ENCODE measurements around the gene MEX3A. TPM values are rescaled to one million over a fixed set of nuclear protein-coding genes. Genes with fewer than 3 reads are reported as not detected.

The MEX3A gene
- total RNA-seq, 3 donors from 2014 or later (not counting 1 experiment from before 2014, with no cell fraction given) = 0.05 to 0.16 (median 0.14) TPM

- TF ChIP-seq CTCF (IDR thresholded peaks at IDR 0.05) = no peak
- Mint-ChIP-seq H3K4me1 (peaks cover 11 to 43% of the 10 kb centered on the region in 2 donors), H3K27ac (peak overlapping the region; percentile 96 to 99), H3K9me3 (no peaks in the 10 kb centered on the region), H3K27me3 (ENCODE audit: low read depth in 2 of 2) (peaks cover 0 to 7% of the 10 kb centered on the region in 2 donors), H3K4me3 (peak overlapping the region; percentile 74), H3K36me3 (no peaks in the 10 kb centered on the region)
- intact Hi-C loops (cut with micrococcal nuclease) = loop anchor here (1.0 to 2.0 kb wide), 3 partner anchors 7 to 20 kb away; partner anchors contain the start of gene LMNA
- Histone ChIP-seq H3K4me1 (ENCODE audit: control insufficient read depth, insufficient read depth, low read length) (peaks cover 40% of the 10 kb centered on the region), H3K36me3 (ENCODE audit: control insufficient read depth, insufficient read depth, low read length) (no peaks in the 10 kb centered on the region), H3K27ac (ENCODE audit: low read length) (peak overlapping the region; percentile 94), H3K9me3 (ENCODE audit: control insufficient read depth, insufficient read depth, low read length) (no peaks in the 10 kb centered on the region), H3K27me3 (ENCODE audit: control insufficient read depth, insufficient read depth, low read length) (peaks cover 4% of the 10 kb centered on the region), H3K4me3 (ENCODE audit: low read length) (no peak overlapping the region)
- no peak for DNase-seq
- ATAC-seq = peak in 1 of 3 donors; percentile 18
- 76% methylated on average over 10 of the region's 14 CpGs for WGBS (ENCODE audit: insufficient coverage)
Observed at GRCh38 chr1:156106624-156107488, 24.6 kb upstream of the MEX3A start.

GRCh38 chr1:156104861-156105832 is 22.9 kb upstream of the MEX3A start:
- Histone ChIP-seq H3K4me1 (ENCODE audit: control insufficient read depth, insufficient read depth, low read length) (peaks cover 40% of the 10 kb centered on the region), H3K27me3 (ENCODE audit: control insufficient read depth, insufficient read depth, low read length) (no peaks in the 10 kb centered on the region), H3K4me3 (ENCODE audit: low read length) (peak overlapping the region; percentile 50), H3K36me3 (ENCODE audit: control insufficient read depth, insufficient read depth, low read length) (no peaks in the 10 kb centered on the region), H3K27ac (ENCODE audit: low read length) (peak overlapping the region; percentile 90), H3K9me3 (ENCODE audit: control insufficient read depth, insufficient read depth, low read length) (no peaks in the 10 kb centered on the region)
- Mint-ChIP-seq H3K4me1 (peaks cover 11 to 50% of the 10 kb centered on the region in 2 donors), H3K27me3 (ENCODE audit: low read depth in 2 of 2) (peaks cover 0 to 8% of the 10 kb centered on the region in 2 donors), H3K9me3 (no peaks in the 10 kb centered on the region), H3K27ac (peak overlapping the region; percentile 96 to 99), H3K36me3 (no peaks in the 10 kb centered on the region), H3K4me3 (peak overlapping the region; percentile 90)
- no peak for TF ChIP-seq CTCF (IDR thresholded peaks at IDR 0.05)
- no peak for ATAC-seq
- intact Hi-C loops (cut with micrococcal nuclease) = no loop called here
- WGBS (ENCODE audit: insufficient coverage) = 93% methylated on average over 11 of the region's 11 CpGs
- DNase-seq = peak in 1 of 2 donors; percentile 39

DNA sequence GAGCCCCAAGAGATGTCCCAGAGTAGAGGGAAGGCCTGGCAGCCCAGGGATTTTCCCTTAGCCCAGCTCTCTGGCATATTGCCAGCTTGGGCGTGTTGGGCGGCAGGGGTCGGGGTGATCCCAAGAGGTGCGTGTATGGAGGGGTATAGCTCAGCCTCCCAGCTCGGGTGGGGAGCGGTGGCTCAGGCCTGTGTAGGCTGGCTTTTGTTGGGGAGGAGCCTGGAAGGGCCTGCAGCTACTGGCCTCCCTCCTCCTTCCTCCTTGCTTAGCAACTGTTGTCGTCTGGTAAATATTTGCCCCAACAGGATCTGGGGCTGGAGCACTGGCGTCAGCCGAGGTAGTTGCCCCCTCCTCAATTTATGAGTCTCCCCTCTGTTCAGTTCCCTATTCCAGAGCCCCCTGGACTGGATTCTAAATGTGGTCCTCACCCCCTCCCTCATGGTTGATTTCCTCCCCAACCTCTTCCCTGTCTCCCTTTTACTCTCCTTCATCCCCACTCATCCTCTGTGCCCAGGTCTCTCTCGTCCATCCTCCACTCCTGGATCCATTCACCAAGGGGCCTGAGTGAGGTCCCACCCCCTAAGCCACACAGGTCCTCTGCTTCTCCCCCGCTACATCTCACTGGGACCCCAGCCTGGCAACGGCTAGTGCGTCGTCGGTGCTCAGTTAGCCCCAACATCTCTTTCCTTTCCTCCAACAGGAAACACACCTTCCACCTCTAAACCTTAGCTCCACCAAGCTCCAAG is 22.0 kb upstream of the MEX3A start:
- Mint-ChIP-seq H3K36me3 (no peaks in the 10 kb centered on the region), H3K9me3 (no peaks in the 10 kb centered on the region), H3K27me3 (ENCODE audit: low read depth in 2 of 2) (peaks cover 0 to 8% of the 10 kb centered on the region in 2 donors), H3K4me3 (peak overlapping the region; percentile 47), H3K4me1 (peaks cover 11 to 47% of the 10 kb centered on the region in 2 donors), H3K27ac (peak overlapping the region; percentile 96 to 99)
- intact Hi-C loops (cut with micrococcal nuclease) = no loop called here
- WGBS (ENCODE audit: insufficient coverage) = 57% methylated on average over 13 of the region's 15 CpGs
- Histone ChIP-seq H3K27ac (ENCODE audit: low read length) (no peak overlapping the region), H3K4me3 (ENCODE audit: low read length) (no peak overlapping the region), H3K4me1 (ENCODE audit: control insufficient read depth, insufficient read depth, low read length) (peaks cover 40% of the 10 kb centered on the region), H3K9me3 (ENCODE audit: control insufficient read depth, insufficient read depth, low read length) (no peaks in the 10 kb centered on the region), H3K27me3 (ENCODE audit: control insufficient read depth, insufficient read depth, low read length) (no peaks in the 10 kb centered on the region), H3K36me3 (ENCODE audit: control insufficient read depth, insufficient read depth, low read length) (no peaks in the 10 kb centered on the region)
- no peak for TF ChIP-seq CTCF (IDR thresholded peaks at IDR 0.05)
- DNase-seq (peak; percentile 35 to 82), ATAC-seq (peak in 1 of 3 donors; percentile 13)

All from natural killer cell (primary cell).